KMS-11 (cell line): ENCODE results near the gene HDDC3.

Experiments used
- H2AFZ ChIP-seq: fragments of 200-600 bp; sonication (generic); 2 replicates; pipeline ENCODE4 v1.6.1; 2016; ENCODE audit warnings: antibody characterized with exemption, mixed run types, low read depth
- H3K27ac ChIP-seq: fragments of 200-600 bp; sonication (generic); 2 replicates; pipeline ENCODE4 v1.6.1; 2016; ENCODE audit warnings: mild to moderate bottlenecking, mixed run types
- H3K27me3 ChIP-seq: fragments of 200-600 bp; sonication (generic); 2 replicates; pipeline ENCODE4 v1.6.1; 2017; ENCODE audit warnings: mild to moderate bottlenecking, low read depth, mixed run types, moderate library complexity; ENCODE audit not compliant: insufficient read depth
- H3K36me3 ChIP-seq: fragments of 200-600 bp; sonication (generic); 2 replicates; pipeline ENCODE4 v1.6.1; 2017; ENCODE audit warnings: mild to moderate bottlenecking, mixed run types; ENCODE audit not compliant: insufficient read depth
- H3K4me1 ChIP-seq: fragments of 200-600 bp; sonication (generic); 2 replicates; pipeline ENCODE4 v1.6.1; 2016; ENCODE audit warnings: mild to moderate bottlenecking, low read depth, mixed run types; ENCODE audit not compliant: poor library complexity, severe bottlenecking
- H3K4me2 ChIP-seq: fragments of 200-600 bp; sonication (generic); 2 replicates; pipeline ENCODE4 v1.7.0; 2016; ENCODE audit warnings: mild to moderate bottlenecking, mixed run types
- H3K4me3 ChIP-seq: fragments of 200-600 bp; sonication (generic); IDR thresholded peaks from 2 replicates; pipeline ENCODE4 v1.6.1; 2017; ENCODE audit warnings: low read depth, low read length, mixed read lengths; ENCODE audit not compliant: insufficient read depth
- H3K79me2 ChIP-seq: fragments of 200-600 bp; sonication (generic); 2 replicates; pipeline ENCODE4 v1.6.1; 2016; ENCODE audit warnings: low read depth, mixed run types; ENCODE audit not compliant: insufficient read depth
- H3K9ac ChIP-seq: fragments of 200-600 bp; sonication (generic); 2 replicates; pipeline ENCODE4 v1.6.1; 2016; ENCODE audit warnings: mild to moderate bottlenecking, mixed run types
- H4K20me1 ChIP-seq: fragments of 200-600 bp; sonication (generic); 2 replicates; pipeline ENCODE4 v1.6.1; 2016; ENCODE audit warnings: mild to moderate bottlenecking, mixed run types; ENCODE audit not compliant: insufficient read depth
- CTCF ChIP-seq: fragments of 200-600 bp; sonication (generic); conservative IDR thresholded peaks from 2 replicates; pipeline ENCODE4 v1.6.1; 2017; ENCODE audit warnings: low read depth, mild to moderate bottlenecking, antibody characterized with exemption, low read length, moderate library complexity, mixed read lengths

HDDC3 gene

GRCh38 chr15:90885432-90886290 lies 46.7 kb downstream of the HDDC3 start:
- H2AFZ ChIP-seq: no peak overlapping the region
- no peak overlapping the region for H3K9ac ChIP-seq
- no peaks in the 10 kb centered on the region for H3K79me2 ChIP-seq
- peak; percentile 98 for TF ChIP-seq CTCF
- H3K36me3 ChIP-seq: no peaks in the 10 kb centered on the region
- H3K27ac ChIP-seq: no peak overlapping the region
- no peak overlapping the region for H3K4me2 ChIP-seq
- peaks cover 10% of the 10 kb centered on the region for H3K4me1 ChIP-seq
- H3K4me3 ChIP-seq: no peak overlapping the region
- no peaks in the 10 kb centered on the region for H4K20me1 ChIP-seq
- no peaks in the 10 kb centered on the region for H3K27me3 ChIP-seq

- Histone ChIP-seq H3K79me2 (no peaks in the 10 kb centered on the region), H2AFZ (no peak overlapping the region), H3K4me1 (peaks cover 10% of the 10 kb centered on the region), H3K4me2 (no peak overlapping the region), H3K4me3 (no peak overlapping the region), H3K36me3 (no peaks in the 10 kb centered on the region; the same call in 1 of the 2 replicates), H3K27me3 (no peaks in the 10 kb centered on the region), H3K27ac (no peak overlapping the region), H3K9ac (no peak overlapping the region), H4K20me1 (no peaks in the 10 kb centered on the region)
- TF ChIP-seq CTCF: no peak
Observed at GRCh38 chr15:90884719-90885431, 47.5 kb downstream of the HDDC3 start.

GRCh38 chr15:90883976-90884718 lies 48.2 kb downstream of the HDDC3 start, which contains the start of gene FES:
Gene FES, plus strand, starts transcription at chr15:90884504. Its CDS starts 542 bp downstream, at chr15:90885046.
- H3K36me3 ChIP-seq: no peaks in the 10 kb centered on the region; the same call in 1 of the 2 replicates
- no peak within 1 kb of the TSS for H3K4me2 ChIP-seq
- H3K4me1 ChIP-seq: peaks cover 10% of the 10 kb centered on the region
- H2AFZ ChIP-seq: no peak within 1 kb of the TSS
- H3K4me3 ChIP-seq: no peak within 1 kb of the TSS
- no peak within 1 kb of the TSS for H3K27ac ChIP-seq
- no peaks in the 10 kb centered on the region for H4K20me1 ChIP-seq
- no peaks in the 10 kb centered on the region for H3K79me2 ChIP-seq
- no peaks in the 10 kb centered on the region for H3K27me3 ChIP-seq
- TF ChIP-seq CTCF: no peak
- H3K9ac ChIP-seq: no peak within 1 kb of the TSS

- Histone ChIP-seq H3K4me3 (no peak overlapping the region), H4K20me1 (no peaks in the 10 kb centered on the region), H3K36me3 (no peaks in the 10 kb centered on the region; the same call in 1 of the 2 replicates), H3K4me2 (no peak overlapping the region), H3K79me2 (no peaks in the 10 kb centered on the region), H2AFZ (no peak overlapping the region), H3K27ac (no peak overlapping the region), H3K27me3 (no peaks in the 10 kb centered on the region), H3K4me1 (peaks cover 10% of the 10 kb centered on the region), H3K9ac (no peak overlapping the region)
- TF ChIP-seq CTCF: no peak
Observed at GRCh38 chr15:90883526-90883975, 48.8 kb downstream of the HDDC3 start.
